Neural progenitor cell (in vitro differentiated cells): ENCODE results near the gene TMEM266. TPM values are rescaled to one million over a fixed set of nuclear protein-coding genes. Genes with fewer than 3 reads are reported as not detected.

Source experiments
- DNase-seq: peaks from one replicate; pipeline ENCODE4 v3.0.0-alpha.2; 2016; ENCODE audit warnings: low spot score
- H2AFZ ChIP-seq: fragments of 200-600 bp; sonication (generic); replicated peaks from 2 replicates; pipeline ENCODE4 v1.6.1; 2016; ENCODE audit warnings: antibody characterized with exemption
- H3F3A ChIP-seq: fragments of 200-600 bp; sonication (generic); 2 replicates; pipeline ENCODE4 v1.6.1; 2016; ENCODE audit warnings: antibody characterized with exemption, low read depth
- H3K27ac ChIP-seq: fragments of 200-600 bp; sonication (generic); 2 replicates; pipeline ENCODE4 v1.5.1; 2016; ENCODE audit warnings: mild to moderate bottlenecking
- H3K27me3 ChIP-seq: fragments of 200-600 bp; sonication (generic); 2 replicates; pipeline ENCODE4 v1.6.1; 2016; ENCODE audit warnings: mild to moderate bottlenecking, moderate library complexity
- H3K36me3 ChIP-seq: fragments of 200-600 bp; sonication (generic); 2 replicates; pipeline ENCODE4 v1.5.1; 2016
- H3K4me1 ChIP-seq: fragments of 200-600 bp; sonication (generic); 2 replicates; pipeline ENCODE4 v1.6.1; 2016; ENCODE audit warnings: mixed run types
- H3K4me2 ChIP-seq: fragments of 200-600 bp; sonication (generic); 2 replicates; pipeline ENCODE4 v1.6.1; 2016
- H3K4me3 ChIP-seq: fragments of 200-600 bp; sonication (generic); 2 replicates; pipeline ENCODE4 v1.5.1; 2016
- H3K79me2 ChIP-seq: fragments of 200-600 bp; sonication (generic); 2 replicates; pipeline ENCODE4 v1.6.1; 2016; ENCODE audit warnings: low read depth
- H3K9ac ChIP-seq: fragments of 200-600 bp; sonication (generic); 2 replicates; pipeline ENCODE4 v1.6.1; 2016
- H3K9me3 ChIP-seq: fragments of 200-600 bp; sonication (generic); 2 replicates; pipeline ENCODE4 v1.5.1; 2016; ENCODE audit warnings: low read depth
- H4K20me1 ChIP-seq: fragments of 200-600 bp; sonication (generic); 2 replicates; pipeline ENCODE4 v1.6.1; 2016; ENCODE audit warnings: low read depth
- H3K27ac Mint-ChIP-seq: 3 replicates; pipeline ENCODE4 v1.8.0; 2021; ENCODE audit warnings: mixed read lengths
- H3K27me3 Mint-ChIP-seq: 2 replicates; pipeline ENCODE4 v1.8.0; 2022; ENCODE audit warnings: low read depth, mild to moderate bottlenecking, inconsistent platforms, moderate library complexity, mixed read lengths; ENCODE audit not compliant: insufficient read depth
- H3K36me3 Mint-ChIP-seq: 3 replicates; pipeline ENCODE4 v1.8.0; 2021; ENCODE audit warnings: mixed read lengths
- H3K4me1 Mint-ChIP-seq: 3 replicates; pipeline ENCODE4 v1.8.0; 2021; ENCODE audit warnings: mixed read lengths
- H3K4me3 Mint-ChIP-seq: 3 replicates; pipeline ENCODE4 v1.8.0; 2021; ENCODE audit warnings: mild to moderate bottlenecking, moderate library complexity, mixed read lengths
- H3K9me3 Mint-ChIP-seq: 3 replicates; pipeline ENCODE4 v1.8.0; 2020; ENCODE audit warnings: mixed read lengths
- EZH2 ChIP-seq: fragments of 200-600 bp; sonication (generic); IDR thresholded peaks from 2 replicates; pipeline ENCODE4 v1.6.1; 2017; ENCODE audit warnings: antibody characterized with exemption, mild to moderate bottlenecking, moderate library complexity
- EZH2phosphoT487 ChIP-seq: fragments of 200-600 bp; sonication (generic); IDR thresholded peaks from 2 replicates; pipeline ENCODE4 v1.6.1; 2017; ENCODE audit warnings: antibody characterized with exemption
- total RNA-seq: library from RNA; depleted of rRNA; stranded (reverse); fragments of >200 nt; gene quantifications from 2 replicates; pipeline ENCODE4 v1.2.3, GENCODE V29; 2015; ENCODE audit warnings: low replicate concordance
- TF ChIP-seq, protein P1 (sequence below): fragments of 200-600 bp; sonication (generic); IDR thresholded peaks from 2 replicates; pipeline ENCODE4 v1.5.1; 2017; ENCODE audit warnings: antibody characterized with exemption, mild to moderate bottlenecking

The TMEM266 gene
- total RNA-seq, 1 donor from 2014 or later: 0.43 TPM

- Mint-ChIP-seq H3K36me3 (no peaks in the 10 kb centered on the region), H3K4me3 (no peak overlapping the region), H3K27me3 (peaks cover 3% of the 10 kb centered on the region), H3K27ac (no peak overlapping the region), H3K4me1 (peaks cover 11% of the 10 kb centered on the region), H3K9me3 (no peaks in the 10 kb centered on the region)
- no peak for DNase-seq
- H4K20me1 ChIP-seq: no peaks in the 10 kb centered on the region
- TF ChIP-seq EZH2 (no peak), EZH2phosphoT487 (no peak)
- TF ChIP-seq, protein P1, sequence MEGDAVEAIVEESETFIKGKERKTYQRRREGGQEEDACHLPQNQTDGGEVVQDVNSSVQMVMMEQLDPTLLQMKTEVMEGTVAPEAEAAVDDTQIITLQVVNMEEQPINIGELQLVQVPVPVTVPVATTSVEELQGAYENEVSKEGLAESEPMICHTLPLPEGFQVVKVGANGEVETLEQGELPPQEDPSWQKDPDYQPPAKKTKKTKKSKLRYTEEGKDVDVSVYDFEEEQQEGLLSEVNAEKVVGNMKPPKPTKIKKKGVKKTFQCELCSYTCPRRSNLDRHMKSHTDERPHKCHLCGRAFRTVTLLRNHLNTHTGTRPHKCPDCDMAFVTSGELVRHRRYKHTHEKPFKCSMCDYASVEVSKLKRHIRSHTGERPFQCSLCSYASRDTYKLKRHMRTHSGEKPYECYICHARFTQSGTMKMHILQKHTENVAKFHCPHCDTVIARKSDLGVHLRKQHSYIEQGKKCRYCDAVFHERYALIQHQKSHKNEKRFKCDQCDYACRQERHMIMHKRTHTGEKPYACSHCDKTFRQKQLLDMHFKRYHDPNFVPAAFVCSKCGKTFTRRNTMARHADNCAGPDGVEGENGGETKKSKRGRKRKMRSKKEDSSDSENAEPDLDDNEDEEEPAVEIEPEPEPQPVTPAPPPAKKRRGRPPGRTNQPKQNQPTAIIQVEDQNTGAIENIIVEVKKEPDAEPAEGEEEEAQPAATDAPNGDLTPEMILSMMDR: no peak
- H2AFZ ChIP-seq: no peak overlapping the region
- no peaks in the 10 kb centered on the region for H3K9me3 ChIP-seq
- H3K27ac ChIP-seq: no peak overlapping the region
- H3K4me3 ChIP-seq: no peak overlapping the region
- H3K79me2 ChIP-seq: no peaks in the 10 kb centered on the region
- no peak overlapping the region for H3K9ac ChIP-seq
- no peaks in the 10 kb centered on the region for H3F3A ChIP-seq
- peaks cover 9% of the 10 kb centered on the region for H3K4me1 ChIP-seq
- no peaks in the 10 kb centered on the region for H3K36me3 ChIP-seq
- H3K27me3 ChIP-seq: peaks cover 10% of the 10 kb centered on the region
- no peak overlapping the region for H3K4me2 ChIP-seq
Observed at GRCh38 chr15:76150513-76150912, 90.7 kb downstream of the TMEM266 start.

- no peaks in the 10 kb centered on the region for H3K36me3 Mint-ChIP-seq
- peak; percentile 82 for DNase-seq
- H3K9me3 Mint-ChIP-seq: no peaks in the 10 kb centered on the region
- no peak for TF ChIP-seq EZH2phosphoT487
- TF ChIP-seq, protein P1: peak; percentile 85
- Histone ChIP-seq H3K4me1 (peaks cover 9% of the 10 kb centered on the region), H3F3A (no peaks in the 10 kb centered on the region), H4K20me1 (no peaks in the 10 kb centered on the region), H3K79me2 (no peaks in the 10 kb centered on the region), H2AFZ (peak overlapping the region; percentile 45), H3K4me2 (no peak overlapping the region), H3K9me3 (no peaks in the 10 kb centered on the region), H3K27ac (no peak overlapping the region), H3K4me3 (no peak overlapping the region), H3K27me3 (peaks cover 10% of the 10 kb centered on the region), H3K9ac (no peak overlapping the region), H3K36me3 (no peaks in the 10 kb centered on the region)
- peaks cover 11% of the 10 kb centered on the region for H3K4me1 Mint-ChIP-seq
- H3K4me3 Mint-ChIP-seq: no peak overlapping the region
- no peak overlapping the region for H3K27ac Mint-ChIP-seq
- peaks cover 3% of the 10 kb centered on the region for H3K27me3 Mint-ChIP-seq
Observed at GRCh38 chr15:76150971-76151598, 91.3 kb downstream of the TMEM266 start.

GRCh38 chr15:76151599-76151974, 91.8 kb downstream of the TMEM266 start:
- no peaks in the 10 kb centered on the region for H3K9me3 Mint-ChIP-seq
- Histone ChIP-seq H3K4me2 (no peak overlapping the region), H3K27ac (no peak overlapping the region), H3K27me3 (peaks cover 10% of the 10 kb centered on the region), H3K36me3 (no peaks in the 10 kb centered on the region), H4K20me1 (no peaks in the 10 kb centered on the region), H3K9me3 (no peaks in the 10 kb centered on the region), H3K79me2 (no peaks in the 10 kb centered on the region), H3K4me3 (no peak overlapping the region), H3K9ac (no peak overlapping the region), H3F3A (no peaks in the 10 kb centered on the region), H2AFZ (no peak overlapping the region), H3K4me1 (peaks cover 9% of the 10 kb centered on the region)
- peaks cover 3% of the 10 kb centered on the region for H3K27me3 Mint-ChIP-seq
- H3K4me1 Mint-ChIP-seq: peaks cover 11% of the 10 kb centered on the region
- H3K36me3 Mint-ChIP-seq: no peaks in the 10 kb centered on the region
- H3K4me3 Mint-ChIP-seq: no peak overlapping the region
- no peak for DNase-seq
- TF ChIP-seq, protein P1: no peak
- no peak for TF ChIP-seq EZH2phosphoT487
- TF ChIP-seq EZH2: no peak
- no peak overlapping the region for H3K27ac Mint-ChIP-seq
